NOMO-1 treated with DMSO at 0.1 percent for 48 hours (cell line): ENCODE data around the gene ZNF43.
"Not testable (repeated sequence)": the region's sequence is repeated elsewhere in the genome, so short reads cannot be mapped to it uniquely, and the experiment has no call there.

Experiments used
- DNase-seq: peaks from one replicate; lab custom pipeline; 2025; ENCODE audit not compliant: unreplicated experiment; lab: John Stamatoyannopoulos, UW

Gene ZNF43

DNA sequence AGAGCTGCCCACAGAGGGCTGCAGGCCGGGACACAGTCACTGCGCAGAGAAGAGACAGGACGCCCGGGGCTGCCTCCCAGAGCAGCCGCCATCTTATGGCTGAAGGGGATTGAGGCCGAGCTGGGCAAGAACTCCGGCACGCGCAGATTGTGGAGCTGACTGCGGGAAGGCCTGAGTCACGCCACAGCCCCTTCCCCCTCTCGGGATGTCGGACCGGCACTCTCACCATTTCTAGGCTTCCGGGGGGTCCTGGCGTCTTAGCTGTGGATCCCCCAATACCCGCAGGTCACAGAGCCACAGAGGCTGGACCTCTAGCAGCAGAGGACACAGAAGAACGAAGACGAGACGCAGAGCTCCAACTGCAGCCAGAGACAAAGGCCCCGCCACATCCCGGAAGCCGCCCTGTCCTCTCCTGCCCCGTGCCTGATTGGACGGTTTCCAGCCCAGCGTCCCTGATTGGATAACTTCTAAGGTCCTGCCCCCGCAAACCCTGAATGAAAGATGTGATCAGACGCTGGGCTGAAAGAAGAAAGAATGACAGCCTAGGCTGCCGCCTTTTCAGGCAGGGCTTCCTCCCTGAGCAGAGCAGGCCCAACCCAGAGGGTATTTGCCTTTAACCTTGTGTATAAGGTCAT, at the start of gene ZNF43:
Gene ZNF43, minus strand, starts transcription at position 373 of the 635 bp plus-strand sequence. Its CDS starts 144 bp downstream, at position 229.
- no peak for DNase-seq

DNA sequence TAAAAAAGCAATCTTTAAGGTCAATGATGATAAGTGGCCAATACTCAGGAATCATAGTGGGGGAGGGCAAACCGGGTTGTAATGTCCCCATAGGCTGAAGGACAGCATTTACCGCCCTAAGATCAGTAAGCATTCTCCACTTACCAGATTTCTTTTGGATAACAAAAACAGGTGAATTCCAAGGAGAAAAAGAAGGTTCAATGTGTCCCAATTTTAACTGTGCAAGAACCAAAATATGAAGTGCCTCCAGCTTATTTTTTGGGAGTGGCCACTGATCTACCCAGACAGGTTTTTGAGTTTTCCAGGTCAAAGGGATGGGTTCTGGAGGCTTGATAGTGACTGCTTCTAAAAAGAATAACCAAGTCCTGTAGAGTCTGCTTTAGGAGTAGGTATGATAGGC, 49.5 kb upstream of the ZNF43 start:
- DNase-seq = not testable (repeated sequence)

GRCh38 chr19:21884786-21885185, 48.8 kb upstream of the ZNF43 start:
- DNase-seq = not testable (repeated sequence)

- no peak for DNase-seq
Measured at GRCh38 chr19:21883516-21883915, 47.5 kb upstream of the ZNF43 start.

- not testable (repeated sequence) for DNase-seq
Measured at GRCh38 chr19:21880761-21881160, 44.8 kb upstream of the ZNF43 start.

DNA sequence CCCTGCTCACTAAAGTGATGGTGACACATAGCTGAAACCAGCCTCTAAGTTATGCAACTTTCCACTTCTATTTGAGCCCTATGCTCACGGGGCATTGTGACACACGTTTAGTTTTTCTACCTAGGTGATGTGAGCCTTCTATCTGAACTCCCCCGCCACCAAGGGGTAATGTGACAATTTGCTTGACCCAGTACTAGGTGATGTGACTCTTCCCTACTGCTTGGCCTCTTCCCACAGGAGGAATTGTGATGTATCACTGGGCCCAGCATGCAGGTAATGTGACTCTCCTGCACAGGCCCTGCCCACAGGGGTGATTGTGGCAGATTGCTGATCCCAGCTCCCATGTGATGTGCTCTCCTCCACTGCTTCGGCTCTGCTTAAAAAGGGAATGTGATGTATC, 42.7 kb upstream of the ZNF43 start:
- DNase-seq = no peak

GRCh38 chr19:21877976-21878375, 42.0 kb upstream of the ZNF43 start:
- no peak for DNase-seq

- DNase-seq = not testable (repeated sequence)
Measured at GRCh38 chr19:21876608-21877007, 40.6 kb upstream of the ZNF43 start.

DNA sequence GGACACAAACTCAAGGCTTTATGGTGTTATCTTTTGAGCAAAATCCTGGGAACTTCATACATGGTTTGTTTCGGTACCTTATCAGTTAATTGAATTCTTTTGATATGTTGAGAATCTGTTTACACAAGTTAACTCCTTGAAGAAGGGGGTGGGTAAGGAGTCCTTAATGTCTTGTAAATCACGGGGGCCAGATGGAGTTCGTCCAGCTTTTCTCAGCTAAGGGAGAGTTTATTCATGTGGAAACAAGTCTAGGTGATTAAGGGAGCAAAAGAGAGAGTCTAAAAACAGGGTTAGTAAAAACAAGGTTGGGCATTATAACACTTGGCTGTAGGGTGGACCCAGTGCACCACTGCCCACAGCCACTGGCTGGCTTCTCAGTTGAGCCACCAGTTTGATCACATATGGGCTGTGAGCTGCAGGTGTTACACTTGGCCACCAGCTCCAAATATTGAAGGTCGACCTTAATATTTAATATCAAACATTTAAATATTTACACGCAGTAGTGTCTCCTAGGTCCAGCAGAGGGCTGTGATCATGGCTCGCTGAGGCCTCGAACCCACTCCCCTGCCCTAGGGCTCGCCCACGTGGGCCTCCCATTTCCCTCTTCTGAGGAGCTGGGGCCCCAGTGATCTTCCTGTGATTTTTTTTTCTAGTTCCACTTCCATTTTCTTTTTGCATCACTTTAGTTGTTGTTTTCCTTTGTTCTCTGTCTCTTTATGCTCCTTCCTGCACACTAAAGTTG, 21.0 kb upstream of the ZNF43 start:
- no peak for DNase-seq

- DNase-seq = no peak
Measured at GRCh38 chr19:21851596-21852345, 15.8 kb upstream of the ZNF43 start.

- no peak for DNase-seq
Measured at GRCh38 chr19:21850656-21851255, 14.8 kb upstream of the ZNF43 start.

GRCh38 chr19:21848706-21849105, 12.7 kb upstream of the ZNF43 start:
- DNase-seq = no peak

- DNase-seq = no peak
Measured at GRCh38 chr19:21843081-21843480, 7.1 kb upstream of the ZNF43 start.

DNA sequence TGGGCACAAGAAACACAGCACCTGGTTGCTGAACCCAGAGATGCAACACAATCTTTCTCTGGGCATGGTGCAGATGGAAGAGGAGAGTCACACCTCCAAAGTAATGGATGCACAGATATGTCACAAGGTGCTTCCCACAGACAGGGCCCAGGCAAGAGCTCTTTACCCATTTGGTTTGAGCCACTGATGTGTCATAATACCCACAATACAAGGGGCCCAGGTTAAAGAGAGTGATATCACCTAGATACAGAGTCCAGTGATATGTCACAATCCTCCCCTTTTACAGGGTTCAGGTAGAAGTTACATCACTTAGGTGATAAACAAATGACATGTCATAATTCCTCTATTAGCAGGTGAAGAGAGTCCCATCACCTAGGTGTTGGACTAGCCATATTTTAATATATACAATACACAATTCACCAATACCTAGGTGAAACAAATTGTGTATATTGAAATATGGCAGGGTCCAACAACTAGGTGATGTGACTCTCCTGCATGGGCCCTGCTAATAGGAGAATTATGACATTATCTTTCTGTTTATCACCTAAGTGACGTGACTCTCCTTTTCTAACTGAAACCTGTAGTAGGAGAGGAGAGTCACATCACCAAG, 5.6 kb upstream of the ZNF43 start:
- DNase-seq = no peak

DNA sequence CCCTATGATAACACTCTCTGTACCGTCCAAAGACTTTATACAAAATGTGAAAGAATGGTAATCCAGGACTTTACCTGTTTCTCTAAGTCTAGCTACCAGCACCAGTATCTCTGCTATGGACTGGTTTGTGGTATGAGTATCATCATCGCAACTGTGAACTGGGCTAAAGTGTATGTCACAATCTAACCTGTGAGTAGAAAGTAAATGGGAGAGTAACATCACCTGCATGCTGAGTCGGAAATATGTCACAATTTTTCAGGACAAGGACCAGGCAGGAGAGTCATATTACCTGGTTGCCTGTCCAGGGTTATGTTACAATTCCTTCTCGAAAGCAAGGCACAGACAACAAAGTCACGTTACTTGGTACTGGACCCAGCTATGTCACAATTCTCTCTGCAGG, 5.1 kb upstream of the ZNF43 start:
- DNase-seq = no peak

- DNase-seq = no peak
Measured at GRCh38 chr19:21839976-21840375, 4.0 kb upstream of the ZNF43 start.

DNA sequence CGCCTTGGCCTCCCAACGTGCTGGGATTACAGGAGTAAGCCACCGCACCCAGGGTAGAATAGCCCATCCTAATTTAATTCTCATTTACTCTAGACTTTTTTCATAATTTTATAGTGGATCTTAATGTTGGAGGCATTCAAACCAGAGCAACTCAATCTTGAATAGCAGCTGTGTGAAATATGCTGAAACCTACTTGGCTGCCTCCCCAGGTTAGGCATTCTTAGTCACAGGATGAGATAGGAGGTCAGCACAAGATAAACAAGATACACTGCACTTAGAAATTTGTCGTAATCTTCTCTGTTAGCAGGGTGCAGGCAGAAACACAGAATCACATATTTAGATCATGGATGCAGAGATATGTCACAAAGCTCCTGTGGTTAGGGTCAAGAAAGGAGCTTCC, 2.7 kb upstream of the ZNF43 start:
- DNase-seq = no peak

DNA sequence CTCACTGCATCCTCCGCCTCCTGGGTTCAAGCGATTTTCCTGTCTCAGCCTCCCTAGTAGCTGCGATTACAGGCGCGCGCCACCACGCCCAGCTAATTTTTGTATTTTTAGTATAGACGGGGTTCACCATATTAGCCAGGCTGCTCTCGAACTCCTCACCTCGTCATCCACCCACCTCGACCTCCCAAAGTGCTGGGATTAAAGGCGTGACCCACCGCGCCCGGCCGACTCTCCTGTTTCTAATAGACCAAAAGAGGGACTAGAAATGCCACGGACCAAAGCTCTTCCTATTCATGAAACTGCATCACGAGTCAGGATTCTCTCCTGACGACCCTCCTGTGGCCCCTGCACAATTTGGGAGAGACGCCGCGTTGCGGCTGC, 563 bp downstream of the ZNF43 start:
- no peak for DNase-seq

GRCh38 chr19:21833733-21834132, 2.2 kb downstream of the ZNF43 start:
- DNase-seq = no peak

GRCh38 chr19:21824679-21825078, 11.3 kb downstream of the ZNF43 start:
- DNase-seq = no peak

- DNase-seq = no peak
Measured at GRCh38 chr19:21823224-21823623, 12.8 kb downstream of the ZNF43 start.
